Measurements from ENCODE around the gene OTP. TPM values are rescaled to one million over a fixed set of nuclear protein-coding genes. Genes with fewer than 3 reads are reported as not detected.

OTP gene
- total RNA-seq = not detected

DNA sequence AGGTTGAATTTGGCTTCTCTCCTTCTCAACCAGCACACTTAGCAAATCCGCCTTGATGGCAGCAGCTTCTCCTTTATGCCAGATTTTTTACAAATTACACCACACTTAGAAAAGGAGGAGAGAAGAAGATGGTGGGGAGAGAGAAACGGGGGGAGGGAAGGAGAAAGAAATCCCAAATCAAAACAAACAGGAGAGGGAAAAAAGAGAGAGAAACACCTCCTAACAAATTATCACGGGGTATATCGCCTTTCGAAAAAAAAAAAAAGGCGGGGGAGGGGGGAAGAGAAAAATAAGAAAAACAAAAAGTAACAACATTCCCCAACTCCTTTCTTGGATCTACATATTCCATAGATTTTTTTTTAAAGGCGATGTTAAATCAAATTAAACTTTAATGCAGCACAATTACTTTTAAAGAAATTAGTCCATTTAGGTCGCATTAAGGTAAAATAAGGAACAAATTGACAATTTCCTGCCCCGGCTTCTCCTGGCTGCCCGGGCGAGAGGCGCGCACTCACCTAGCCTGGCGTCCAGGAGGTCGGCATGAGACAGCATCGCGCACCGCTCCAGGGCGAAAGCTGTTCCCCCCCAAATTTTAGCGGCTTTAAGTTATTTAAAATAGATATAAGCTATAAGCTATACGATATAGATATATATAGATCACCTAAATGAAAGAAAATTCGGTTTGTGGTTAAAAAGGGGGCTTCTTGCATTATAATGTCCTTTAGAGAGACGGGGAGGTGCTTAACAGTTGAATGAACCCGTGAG is at the start of gene OTP:
Gene OTP (minus strand): TSS at position 716 of the 765 bp plus-strand sequence. CDS start 164 bp downstream, at position 552.
- no peak for DNase-seq (ENCODE audit: low spot score)

DNA sequence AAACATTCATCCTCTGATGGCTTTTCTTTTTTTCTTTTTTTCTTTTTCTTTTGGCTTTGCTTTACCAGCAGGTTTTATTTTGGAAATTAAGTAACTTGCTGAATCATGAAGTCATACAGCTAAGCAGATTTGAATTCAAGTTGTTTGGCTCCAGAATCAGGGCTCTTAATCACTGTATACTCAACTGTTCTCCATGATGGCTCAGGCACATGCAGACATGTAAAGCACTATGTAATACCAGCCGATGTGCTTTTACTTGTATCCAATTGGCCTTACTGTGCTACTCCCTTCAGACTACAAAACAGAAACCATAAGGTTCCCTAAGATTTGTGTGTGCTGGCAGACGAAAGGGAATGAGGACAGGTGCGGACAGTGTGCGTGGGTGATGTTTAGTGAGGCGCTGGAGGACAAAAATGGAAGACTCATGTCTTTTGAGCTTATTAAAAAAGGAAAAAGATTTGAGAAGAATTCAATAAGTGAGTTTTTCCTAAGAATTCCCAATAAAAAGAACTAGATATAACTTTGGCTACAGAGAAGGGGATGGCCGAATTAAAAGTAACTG is 44.7 kb upstream of the OTP start:
- DNase-seq (ENCODE audit: low spot score) = no peak

DNA sequence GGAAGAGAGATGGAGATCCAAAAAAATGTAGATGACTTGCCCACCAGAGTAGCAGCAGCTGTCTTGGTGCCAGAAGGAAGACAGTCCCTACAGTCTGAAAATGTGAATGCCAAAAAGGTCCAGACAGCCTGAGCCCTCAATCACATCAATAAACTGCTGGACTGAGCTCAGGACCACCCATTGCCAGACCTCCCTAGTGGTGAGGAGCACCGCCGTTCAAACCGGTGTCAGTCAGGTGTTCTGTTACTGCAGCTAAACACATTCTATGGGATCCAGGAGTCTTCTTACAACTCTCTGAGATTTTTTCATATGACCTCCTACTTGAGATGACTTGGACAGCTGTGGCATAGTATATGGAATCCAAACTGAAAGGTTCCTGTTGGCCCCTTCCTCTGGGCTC is 32.0 kb upstream of the OTP start:
- no peak for DNase-seq (ENCODE audit: low spot score)

DNA sequence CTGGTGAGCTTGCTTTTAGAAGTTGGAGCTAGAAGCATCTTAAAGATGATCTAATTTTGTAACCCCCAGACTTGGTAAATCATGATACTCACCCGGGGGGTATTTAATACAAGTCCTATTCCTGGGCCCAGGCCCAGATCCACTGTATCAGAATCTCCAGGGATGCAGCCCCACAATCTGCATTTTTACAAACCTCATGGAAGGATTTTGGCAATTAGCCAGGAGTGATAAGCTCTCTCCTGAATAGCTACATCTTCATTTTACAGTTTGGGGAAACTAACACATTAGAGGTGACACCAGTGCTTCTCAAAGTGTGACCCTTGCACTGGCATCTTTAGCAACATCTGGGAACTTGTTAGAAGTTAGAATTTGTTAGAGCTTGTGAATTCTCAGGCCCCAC is 31.2 kb upstream of the OTP start:
- no peak for DNase-seq (ENCODE audit: low spot score)

DNA sequence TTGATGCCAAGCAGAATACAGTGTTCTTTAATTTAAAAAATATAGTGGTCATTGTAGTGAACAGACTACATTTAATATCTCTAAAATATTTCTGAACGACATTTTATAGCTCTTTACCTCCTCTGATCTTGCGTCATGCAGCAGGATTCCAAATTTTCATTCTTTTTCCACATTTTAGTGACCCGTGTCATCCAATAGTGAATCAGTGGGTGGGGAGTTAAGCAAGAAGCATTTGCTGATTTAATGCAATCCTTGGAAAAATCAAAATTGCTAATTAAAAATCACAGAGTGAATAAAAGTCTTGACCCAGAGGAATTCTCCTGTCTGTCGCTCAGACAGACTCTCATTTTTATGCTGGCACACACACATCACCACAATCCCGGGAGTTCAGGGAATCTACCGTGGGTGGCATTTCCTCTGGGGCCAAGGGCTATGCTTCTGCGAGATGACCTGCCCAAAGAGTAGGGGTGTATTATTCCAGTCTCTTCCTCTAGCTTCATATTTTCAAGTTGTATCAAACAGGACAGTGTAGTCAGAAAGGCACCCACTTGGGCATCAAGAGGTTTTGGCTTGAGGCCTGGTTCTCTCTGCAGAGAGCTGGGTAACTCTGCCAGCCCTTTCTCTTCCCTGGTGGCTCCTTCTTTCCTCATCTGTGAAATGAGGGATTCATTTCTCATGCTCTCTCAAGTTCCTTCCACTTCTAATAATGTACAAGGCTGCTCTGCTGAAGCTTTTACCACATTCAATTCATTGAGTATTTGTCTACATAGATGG is 24.8 kb upstream of the OTP start:
- no peak for DNase-seq (ENCODE audit: low spot score)

DNA sequence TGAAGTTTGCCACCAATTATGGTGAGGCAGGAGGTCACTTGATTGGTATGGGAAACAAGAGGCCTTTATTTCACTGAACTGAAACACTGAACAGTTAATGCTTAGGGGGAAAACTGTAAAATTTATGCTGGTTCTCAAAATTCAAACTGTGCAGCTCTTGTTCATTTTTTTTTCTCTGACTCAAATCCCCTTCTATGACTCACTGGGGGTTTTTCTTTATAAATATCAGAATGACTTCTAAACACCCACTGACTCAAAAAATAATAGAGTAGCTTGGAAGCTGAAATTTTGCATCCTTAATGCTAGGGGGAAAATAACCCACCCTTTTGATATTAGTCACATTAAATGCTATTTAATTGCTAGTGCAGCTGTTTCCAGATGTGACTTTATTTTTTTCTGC is 24.1 kb upstream of the OTP start:
- DNase-seq (ENCODE audit: low spot score) = no peak

DNA sequence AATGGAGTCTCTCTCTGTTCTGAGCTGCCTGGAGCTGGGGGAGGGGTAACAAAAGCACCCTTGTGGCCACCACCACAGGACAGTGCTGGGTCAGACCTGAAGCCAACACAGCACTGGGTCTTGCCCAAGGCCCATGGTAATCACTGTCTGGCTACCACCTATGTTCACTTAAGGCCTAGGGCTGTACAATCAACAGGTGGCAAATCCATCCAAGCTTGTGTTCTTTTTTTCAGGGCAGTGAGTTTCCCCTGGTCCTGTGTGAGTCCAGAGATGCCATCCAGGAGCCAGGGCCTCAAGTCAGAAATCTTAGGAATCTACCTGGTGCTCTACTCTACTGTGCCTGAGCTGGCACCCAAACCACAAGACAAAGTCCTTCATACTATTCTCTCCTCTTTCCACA is 20.1 kb upstream of the OTP start:
- no peak for DNase-seq (ENCODE audit: low spot score)

DNA sequence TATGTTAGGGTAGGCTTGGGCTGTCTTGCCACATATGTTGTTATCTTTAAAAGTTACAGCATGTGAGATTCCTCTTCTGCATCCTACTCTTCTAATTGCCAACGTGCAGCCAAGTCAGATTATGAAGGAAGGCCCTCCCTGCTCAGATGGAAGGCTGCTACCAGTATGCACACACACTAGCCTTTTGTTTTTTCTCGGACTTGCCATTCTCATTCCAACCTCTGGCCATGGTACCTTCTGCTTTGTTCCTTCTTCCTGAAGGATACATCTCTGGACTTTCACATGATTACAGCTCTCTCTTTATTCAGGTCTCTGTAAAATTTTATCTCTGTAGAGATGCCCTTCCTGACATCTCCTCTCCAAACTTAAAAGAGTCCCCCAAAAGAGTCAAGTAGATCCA is 12.8 kb upstream of the OTP start:
- DNase-seq (ENCODE audit: low spot score) = no peak

DNA sequence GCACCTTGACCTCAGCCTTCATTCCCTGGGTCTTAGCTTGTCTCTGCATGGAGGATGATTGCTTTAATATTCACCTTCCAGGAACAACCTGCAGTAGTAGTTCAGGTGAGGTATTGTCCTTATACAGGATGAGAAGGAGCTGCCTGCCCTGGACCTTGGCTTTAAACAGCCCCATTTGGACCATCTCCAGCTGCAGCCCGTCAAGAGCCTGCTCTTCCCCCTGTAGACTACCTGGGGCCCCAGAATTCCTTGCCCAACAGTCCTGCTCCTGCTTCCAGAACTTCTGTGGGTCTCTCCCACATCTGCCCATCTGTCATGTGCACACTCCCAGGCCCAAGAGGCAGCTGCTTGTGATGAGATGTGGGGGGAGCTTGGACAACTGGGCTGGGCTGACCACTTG is 12.2 kb upstream of the OTP start:
- DNase-seq (ENCODE audit: low spot score) = no peak

DNA sequence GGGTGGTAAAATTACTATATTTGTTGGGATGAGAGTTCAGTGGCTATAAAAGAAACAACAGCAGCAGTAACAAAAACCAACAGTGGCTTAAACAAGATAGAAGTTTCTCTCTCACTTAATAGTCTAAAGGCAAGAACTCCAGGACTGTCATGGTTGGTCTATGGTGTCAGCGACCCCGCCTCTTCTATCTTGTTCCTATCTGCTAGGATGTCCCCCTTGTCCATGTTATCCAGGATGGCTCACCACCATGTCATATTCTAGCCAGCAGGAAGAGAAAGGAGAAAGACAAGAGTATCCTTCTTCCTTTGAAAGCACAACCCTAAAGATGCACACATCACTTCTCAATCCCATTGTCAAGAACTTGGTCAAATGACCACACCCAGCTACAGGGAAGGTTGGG is 11.3 kb upstream of the OTP start:
- DNase-seq (ENCODE audit: low spot score) = no peak

DNA sequence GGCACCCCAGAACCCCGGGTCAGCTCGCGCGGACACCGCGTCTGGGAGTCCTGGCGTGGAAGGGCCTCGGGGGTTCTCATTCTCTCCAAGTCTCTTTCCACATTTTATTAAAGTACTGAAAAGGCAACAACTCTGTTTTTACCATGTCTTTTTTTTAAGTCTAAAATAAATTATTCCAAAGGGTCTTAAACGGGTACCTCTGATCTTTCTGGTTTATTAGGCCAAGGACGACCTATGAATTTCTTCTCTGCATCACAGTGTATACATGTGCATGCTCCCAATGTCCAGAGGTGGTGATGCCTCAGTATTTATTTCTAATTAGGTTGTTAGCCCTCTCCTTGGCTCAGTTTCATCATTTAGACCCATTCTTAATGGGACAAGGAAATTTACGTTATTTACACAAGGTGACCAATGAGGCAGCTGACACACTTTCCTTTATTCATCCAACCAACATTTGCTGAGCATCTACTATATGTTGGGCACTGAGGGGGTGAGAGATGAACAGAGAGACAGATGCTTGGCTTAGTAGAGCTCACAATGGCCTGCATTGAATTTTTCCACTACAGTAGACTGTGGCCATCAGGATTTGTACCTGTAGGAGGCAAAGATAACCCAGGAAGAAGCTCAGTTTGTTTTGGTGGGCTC is 7.6 kb upstream of the OTP start:
- DNase-seq (ENCODE audit: low spot score) = no peak

DNA sequence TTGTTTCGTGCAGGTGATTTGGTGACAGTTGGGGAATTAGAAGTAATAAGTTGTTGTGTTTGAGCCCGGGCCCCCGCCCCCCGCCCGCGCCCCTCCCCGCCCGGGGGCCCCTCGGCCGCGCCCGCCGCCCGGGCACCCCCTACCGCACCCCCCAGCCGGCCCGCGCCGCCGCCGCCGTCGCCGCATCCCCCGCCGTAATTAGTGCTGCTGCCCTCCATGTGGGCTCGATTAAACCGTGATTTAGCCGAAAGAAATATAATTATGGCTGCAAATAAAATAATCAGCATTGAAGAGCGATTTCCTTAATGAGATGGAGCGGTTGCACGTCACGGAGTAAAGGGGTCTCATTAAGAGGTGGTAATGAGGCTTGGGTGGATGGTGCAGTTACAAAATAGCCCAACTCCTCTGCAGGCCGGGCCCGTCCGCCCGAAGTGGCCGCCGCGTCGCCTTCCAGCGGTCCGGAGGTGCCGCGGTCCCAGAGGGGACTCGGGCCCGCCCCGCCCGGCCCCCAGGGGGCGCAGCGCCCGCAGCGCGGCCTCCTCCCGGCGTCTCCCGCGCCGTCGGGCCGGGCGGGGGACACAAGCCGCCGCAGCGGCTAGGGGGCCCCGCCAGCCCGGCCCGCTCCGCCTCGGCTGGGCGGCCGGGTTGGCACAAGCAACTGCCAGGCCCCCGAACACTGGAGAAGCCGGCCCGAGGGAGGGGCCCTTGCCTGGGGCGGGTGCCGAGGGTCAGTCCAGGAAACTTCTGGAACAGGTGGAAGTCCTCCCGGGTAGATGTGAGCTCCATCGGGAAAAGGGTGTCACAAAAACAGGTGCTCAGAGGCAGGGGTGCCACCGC is 6.9 kb upstream of the OTP start:
- no peak for DNase-seq (ENCODE audit: low spot score)

DNA sequence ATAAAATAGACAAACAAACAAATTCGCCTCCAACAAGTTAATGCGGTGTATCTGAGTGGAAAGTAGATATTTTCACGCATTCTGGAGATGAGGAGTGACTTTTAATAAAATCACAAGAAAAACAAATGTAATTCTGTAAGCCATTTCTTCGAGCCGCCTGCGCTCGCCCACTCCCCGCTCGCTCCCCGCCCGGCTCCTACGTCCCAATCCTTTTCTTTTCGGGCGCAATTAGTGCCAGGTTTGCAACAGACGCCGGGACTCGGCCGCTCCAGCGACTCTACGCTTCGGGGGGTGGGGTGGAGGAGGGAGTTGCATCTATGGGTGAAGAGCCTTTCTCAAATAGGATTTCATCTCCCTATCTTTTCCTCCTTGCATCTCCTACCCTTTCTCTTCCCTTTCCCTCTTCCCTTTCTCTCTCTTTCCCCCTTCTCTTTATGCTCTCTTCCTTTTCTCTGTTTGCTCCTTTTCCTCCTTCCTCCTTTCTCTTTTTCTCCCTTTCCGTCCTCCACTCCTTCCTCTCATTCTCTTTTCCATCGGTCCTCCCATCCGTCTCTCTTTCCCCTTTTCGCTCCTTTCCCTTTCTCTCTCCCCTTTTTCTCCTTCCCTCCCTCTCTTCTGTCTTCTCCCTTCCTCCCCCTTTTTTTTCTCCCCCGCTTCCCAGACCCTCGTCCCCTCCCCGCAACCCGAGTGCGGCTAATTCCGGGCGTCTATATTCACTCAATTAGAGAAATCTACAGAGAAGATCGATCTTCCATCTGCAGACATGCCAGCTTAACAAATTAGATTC is 6.1 kb upstream of the OTP start:
- no peak for DNase-seq (ENCODE audit: low spot score)

DNA sequence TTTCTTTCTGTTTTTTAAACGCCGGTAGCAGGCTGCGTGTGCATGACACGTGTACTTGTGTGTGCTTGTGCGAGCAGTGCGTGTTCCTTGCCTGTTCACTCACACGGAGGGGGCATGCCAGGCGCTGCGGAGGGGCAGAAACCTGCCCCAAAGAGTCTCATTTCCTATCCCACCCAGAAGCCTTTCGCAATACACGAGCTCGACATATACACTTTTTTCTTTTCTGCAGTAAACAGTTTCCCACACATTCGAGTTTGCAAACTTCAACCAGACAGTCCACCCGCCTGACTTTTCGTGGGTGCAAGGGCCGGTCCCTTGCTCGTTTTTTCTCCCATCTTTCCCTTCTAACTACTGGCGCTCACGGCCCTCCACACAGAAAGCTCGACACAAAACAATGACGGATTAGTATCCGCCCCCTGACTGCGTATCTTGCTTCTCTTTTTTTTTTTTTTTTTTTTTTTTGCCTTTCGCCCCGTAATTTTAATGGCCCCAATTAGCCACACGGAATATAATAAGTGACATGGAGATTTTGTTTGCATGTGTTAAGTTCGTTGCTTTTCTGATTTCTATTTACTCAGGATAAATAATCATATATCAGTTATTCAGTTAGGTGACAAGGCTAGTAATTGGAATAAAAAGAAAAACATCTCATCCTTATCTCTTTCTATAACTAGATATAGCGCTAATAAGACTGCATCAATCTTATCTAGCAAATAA is 5.3 kb upstream of the OTP start:
- DNase-seq (ENCODE audit: low spot score) = no peak

DNA sequence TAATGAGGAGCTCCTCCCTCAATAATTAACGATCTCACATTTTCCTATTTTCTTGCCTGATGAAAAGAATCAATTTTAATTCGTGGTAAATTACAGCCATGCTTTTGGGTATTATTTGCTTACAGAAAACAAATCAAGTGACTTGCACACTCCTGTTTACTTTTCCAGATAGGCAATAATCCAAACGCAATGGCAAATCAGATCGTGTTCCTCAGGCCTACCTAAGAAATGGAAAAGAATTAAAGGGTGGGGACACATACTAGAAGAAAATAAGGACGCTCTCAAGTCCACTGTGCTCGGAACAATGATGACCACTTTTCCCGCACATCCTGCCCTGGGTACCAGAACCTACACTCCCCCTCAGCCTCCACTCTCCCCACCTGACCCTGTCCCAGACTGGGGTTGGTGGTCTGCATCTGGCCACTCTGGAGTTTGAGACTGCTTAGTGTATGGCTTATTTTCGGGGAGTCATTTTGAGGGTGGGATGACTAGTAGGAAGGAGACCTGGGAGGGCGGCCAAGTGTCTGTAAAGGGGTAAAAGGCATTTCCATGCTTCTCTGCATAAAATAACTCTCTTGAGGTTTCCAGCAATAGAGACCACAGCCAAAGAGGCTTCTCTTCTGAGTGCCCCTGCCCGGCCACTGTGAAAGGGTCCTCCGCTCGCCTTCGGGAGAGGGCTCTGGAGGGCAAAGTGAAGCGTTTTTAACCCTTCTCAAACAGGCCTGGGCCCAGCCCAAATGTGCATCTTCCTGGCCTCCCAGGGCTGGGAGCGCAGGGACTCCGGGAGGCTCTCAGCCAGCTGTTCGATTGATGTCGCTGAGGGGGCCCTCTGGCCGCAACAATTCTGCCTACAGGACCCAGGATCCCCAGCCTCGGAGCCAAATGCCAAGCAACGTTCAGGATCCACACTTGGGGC is 4.5 kb upstream of the OTP start:
- no peak for DNase-seq (ENCODE audit: low spot score)

DNA sequence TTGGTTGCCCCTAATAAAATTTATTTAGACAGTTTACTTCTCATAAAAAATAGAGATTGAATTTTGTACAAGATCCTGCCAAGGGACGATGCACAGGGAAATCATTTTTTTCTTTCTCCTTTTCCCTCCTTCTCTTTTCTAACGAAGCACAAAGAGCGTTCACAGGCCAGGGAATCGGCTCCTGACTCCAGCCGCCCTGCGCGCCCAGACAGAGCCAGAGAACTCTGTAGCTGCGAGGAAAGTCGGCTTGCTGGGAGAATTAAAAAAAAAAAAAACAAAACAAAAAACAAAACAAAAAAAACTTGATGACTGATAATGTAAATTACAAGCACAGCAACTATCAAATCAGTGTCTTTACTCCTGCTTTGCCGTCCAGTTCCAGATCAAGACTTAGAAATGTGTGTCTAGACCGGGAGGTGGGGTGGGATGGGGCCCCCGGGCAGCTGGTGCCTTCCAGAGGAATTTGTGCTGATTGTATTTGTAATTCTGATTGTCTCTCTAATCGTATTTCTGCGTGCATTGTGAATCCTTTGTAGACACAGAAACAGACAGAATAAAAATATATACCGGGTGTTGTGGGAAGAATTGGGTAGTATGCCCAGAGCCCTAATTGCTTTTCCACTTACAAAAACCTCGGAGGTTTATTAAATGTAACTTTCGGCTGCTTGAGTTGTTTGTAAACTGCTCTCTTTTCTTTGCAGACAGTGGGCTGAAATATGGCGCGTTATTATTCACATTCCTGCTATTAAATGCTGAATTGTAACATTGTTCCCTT is 3.6 kb upstream of the OTP start:
- no peak for DNase-seq (ENCODE audit: low spot score)

DNA sequence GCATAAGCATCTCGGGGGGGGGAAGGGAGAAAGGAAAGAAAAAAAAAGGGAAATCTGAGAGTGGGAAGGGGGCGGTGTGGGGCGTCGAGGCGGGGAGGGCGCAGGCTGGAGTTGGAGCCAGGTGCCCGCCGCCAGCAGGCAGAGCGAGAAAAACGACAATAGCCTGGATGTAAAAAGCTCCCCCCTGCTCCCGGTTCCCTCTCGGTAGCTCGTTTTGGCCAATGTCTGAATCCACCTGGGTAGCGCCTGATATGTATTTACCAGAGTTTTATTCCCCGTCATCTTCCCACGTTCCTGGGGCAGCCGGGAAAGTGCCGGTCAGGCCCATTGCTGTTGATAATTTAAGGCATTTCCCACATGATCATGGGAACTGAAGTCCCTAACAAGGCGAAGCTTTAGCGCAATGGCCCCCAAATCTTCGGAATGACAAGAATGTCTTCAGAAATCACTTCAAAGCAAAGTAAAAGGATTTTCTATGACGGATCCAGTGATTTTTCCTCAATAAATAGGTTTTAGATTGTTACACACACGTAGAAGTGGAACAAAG is 3.0 kb upstream of the OTP start:
- DNase-seq (ENCODE audit: low spot score) = no peak
